Psoas muscle (tissue), 8 donors: ENCODE results near the gene BICD1. TPM values are rescaled to one million over a fixed set of nuclear protein-coding genes. Genes with fewer than 3 reads are reported as not detected.

Experiments
- ATAC-seq, 4 donors: fragments of 200-7000 bp; cut with Tn5 transposase; one replicate each; pipeline ENCODE4 v1.9.1; 2020; ENCODE audit warnings: moderate library complexity in 3 of 4, mild to moderate bottlenecking in 2 of 4
- DNase-seq, 2 donors: peaks; one replicate each; pipeline ENCODE4 v3.0.0-alpha.2; 2020
- H3K27ac ChIP-seq: fragments of 200-600 bp; one replicate; pipeline ENCODE4 v1.8.0; 2022
- H3K27me3 ChIP-seq, 3 donors: fragments of 200-600 bp in 1 of 3; one replicate each; pipeline versions ENCODE4 v1.6.1 to v1.8.0; 2013 to 2022; ENCODE audit warnings: low read length in 2 of 3, mild to moderate bottlenecking in 2 of 3, moderate library complexity in 1 of 3; ENCODE audit not compliant: insufficient read depth in 3 of 3
- H3K36me3 ChIP-seq, 2 donors: fragments of 200-600 bp in 1 of 2; one replicate each; pipeline versions ENCODE4 v1.6.1 to v1.8.0; 2013 to 2022; ENCODE audit warnings: low read depth in 1 of 2, mild to moderate bottlenecking in 1 of 2, moderate library complexity in 1 of 2; ENCODE audit not compliant: insufficient read depth in 1 of 2
- H3K4me1 ChIP-seq: fragments of 200-600 bp; one replicate; pipeline ENCODE4 v1.8.0; 2022
- H3K4me3 ChIP-seq: fragments of 200-600 bp; one replicate; pipeline ENCODE4 v1.8.0; 2022; ENCODE audit warnings: mild to moderate bottlenecking
- H3K9me3 ChIP-seq: fragments of 200-600 bp; one replicate; pipeline ENCODE4 v1.8.0; 2022
- CTCF ChIP-seq: fragments of 200-600 bp; IDR thresholded peaks from one replicate; pipeline ENCODE4 v1.8.0; 2022; ENCODE audit warnings: antibody characterized with exemption
- WGBS, 3 donors: extraction: QIAGEN DNeasy Blood & Tissue Kit; methylation state at CpG; one replicate each; pipeline versions ENCODE4 v1.1.6 to v1.1.7; 2013; 5-methylcytosine and 5-hydroxymethylcytosine counted together
- intact Hi-C, 2 donors: fragments of 100-400 bp; cut with DNase I; formaldehyde crosslinking; loops; one replicate each; pipeline versions ENCODE4 v1.11.0 to v1.14.2; 2022
- polyA plus RNA-seq, 3 donors: library from polyadenylated mRNA; stranded (reverse); fragments of 200-250 nt; gene quantifications; one replicate each; pipeline ENCODE4 v1.2.3, GENCODE V29; 2013
- total RNA-seq, 4 donors: library from RNA; stranded (reverse); fragmentation: NEBNext Ultra II Directional in 2 of 4; extraction: Animal tissue kit (Norgen Biotek cat#: 25700) in 2 of 4; gene quantifications; one replicate each; pipeline versions ENCODE4 v1.2.1 to v1.2.4, GENCODE V29; 2021 to 2023
- donor health status: healthy with polysubstance abuse.
- donor health status: DM: no; HTN: no; CAD: no; lungs with moderate emphysema.
- donor health status: Bipolar disorder and iron deficiency.
- donor health status: healthy.
- donor health status: DM: yes; HTN: yes; CAD: no.
- donor health status: DM: no; HTN: no; CAD: no.
- donor health status: DM: no; HTN: no; CAD: no.
- donor health status: DM: yes; HTN: yes; CAD: no.

The BICD1 gene
- total and polyA plus RNA-seq, 7 donors = 0.55 to 9.8 (median 2.8) TPM

- intact Hi-C loops = no loop called here
- H3K27me3 ChIP-seq = no peaks in the 10 kb centered on the region
- DNase-seq (no peak), ATAC-seq (no peak)
- H3K4me1 ChIP-seq = no peaks in the 10 kb centered on the region
- no peaks in the 10 kb centered on the region for H3K36me3 ChIP-seq
- 94 to 100% (median 99%) methylated on average over 2 of the region's 2 CpGs for WGBS, 3 donors
- H3K4me3 ChIP-seq = no peak overlapping the region
- TF ChIP-seq CTCF = no peak
- no peaks in the 10 kb centered on the region for H3K9me3 ChIP-seq
- H3K27ac ChIP-seq = no peak overlapping the region
Observed at GRCh38 chr12:32277774-32278173, 171.1 kb downstream of the BICD1 start.

DNA sequence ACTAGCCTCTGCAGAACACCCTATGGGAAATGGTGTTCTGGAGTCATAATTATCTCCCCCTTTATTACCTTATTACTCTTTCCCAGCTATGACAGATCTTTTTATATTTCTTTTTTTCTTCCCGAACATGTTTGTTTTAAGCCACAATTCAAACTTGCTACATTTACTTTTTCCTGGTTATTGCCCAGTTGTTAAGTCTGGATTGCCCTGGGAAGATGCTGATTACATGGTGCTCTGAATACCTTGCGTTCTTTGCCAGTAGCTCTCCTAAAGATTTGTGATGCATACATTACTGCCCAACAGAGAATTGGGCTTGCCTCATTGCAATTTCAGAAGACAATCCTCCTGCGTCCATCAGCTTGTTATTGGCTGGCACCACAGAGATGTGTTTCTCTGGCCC, 174.5 kb downstream of the BICD1 start:
- no peak for TF ChIP-seq CTCF
- DNase-seq (no peak), ATAC-seq (no peak)
- no peaks in the 10 kb centered on the region for H3K27me3 ChIP-seq
- intact Hi-C loops = no loop called here
- H3K4me1 ChIP-seq = no peaks in the 10 kb centered on the region
- H3K27ac ChIP-seq = no peak overlapping the region
- no peaks in the 10 kb centered on the region for H3K36me3 ChIP-seq
- 63 to 85% (median 79%) methylated on average over 3 of the region's 3 CpGs for WGBS, 3 donors
- no peaks in the 10 kb centered on the region for H3K9me3 ChIP-seq
- H3K4me3 ChIP-seq = no peak overlapping the region

DNA sequence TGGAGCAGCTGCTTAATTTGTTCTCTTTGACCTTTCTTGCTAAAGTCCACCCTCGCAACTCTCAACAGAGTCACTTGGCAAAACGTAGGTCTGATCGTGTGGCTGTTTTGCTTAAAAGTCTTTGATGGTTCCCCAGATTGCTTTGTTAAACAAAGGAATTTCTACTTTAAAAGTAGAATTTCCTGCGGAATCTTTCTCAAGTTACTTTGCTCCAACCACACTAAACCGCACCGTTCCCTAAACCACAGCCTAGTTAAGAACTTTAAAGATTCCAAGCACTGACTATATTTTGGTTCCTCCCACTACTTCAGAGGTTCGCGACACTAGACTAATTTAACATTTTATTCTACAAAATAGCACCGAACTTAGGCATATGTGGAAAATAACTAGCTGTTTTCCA, 177.9 kb downstream of the BICD1 start:
- no peaks in the 10 kb centered on the region for H3K36me3 ChIP-seq
- H3K4me1 ChIP-seq = no peaks in the 10 kb centered on the region
- H3K9me3 ChIP-seq = no peaks in the 10 kb centered on the region
- no peak overlapping the region for H3K4me3 ChIP-seq
- DNase-seq (no peak), ATAC-seq (no peak)
- 76 to 77% (median 76%) methylated on average over 9 of the region's 9 CpGs for WGBS, 3 donors
- H3K27me3 ChIP-seq = no peaks in the 10 kb centered on the region
- intact Hi-C loops = no loop called here
- TF ChIP-seq CTCF = no peak
- H3K27ac ChIP-seq = no peak overlapping the region

DNA sequence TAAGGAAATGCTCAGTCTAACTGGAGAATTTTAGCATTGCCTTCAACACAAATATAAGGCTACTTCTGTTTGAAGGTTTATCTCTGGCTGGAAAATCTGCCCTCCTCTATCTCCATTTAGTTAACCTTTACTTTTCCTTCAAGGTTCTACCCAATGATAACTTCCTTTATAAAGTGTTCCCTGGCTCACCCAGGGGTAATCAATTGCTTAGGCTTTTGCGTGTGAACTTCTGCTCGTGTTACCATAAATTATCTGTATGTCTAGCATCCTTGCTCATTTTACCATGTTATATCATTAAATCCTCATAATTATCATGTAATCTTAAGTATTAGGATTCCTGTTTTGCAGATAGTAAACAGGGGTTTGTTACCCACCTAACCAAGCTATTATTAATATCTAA, 178.4 kb downstream of the BICD1 start:
- H3K27me3 ChIP-seq = no peaks in the 10 kb centered on the region
- ATAC-seq = no peak

More for the DNA sequence above, 178.4 kb downstream of the BICD1 start:
- Histone ChIP-seq H3K4me3 (no peak overlapping the region), H3K27ac (no peak overlapping the region), H3K36me3 (no peaks in the 10 kb centered on the region), H3K4me1 (no peaks in the 10 kb centered on the region), H3K9me3 (no peaks in the 10 kb centered on the region)
- 47 to 74% (median 68%) methylated on average over 2 of the region's 2 CpGs for WGBS, 3 donors
- TF ChIP-seq CTCF = no peak
- DNase-seq = no peak
- intact Hi-C loops = no loop called here
